HCT116 (cell line): ENCODE measurements around the gene KATNAL1. TPM values are rescaled to one million over a fixed set of nuclear protein-coding genes. Genes with fewer than 3 reads are reported as not detected.

Experiments
- ATAC-seq: fragments of 200-7000 bp; cut with Tn5 transposase; 2 replicates; pipeline ENCODE4 v1.9.1; 2020; ENCODE audit warnings: mild to moderate bottlenecking, moderate library complexity
- BruUV-seq: library from RNA; stranded (reverse); fragments of 400-500 nt; replicated peaks from 2 replicates; lab custom pipeline; 2021; lab: Mats Ljungman, UMichigan
- CTCF ChIA-PET: fragments of 300-600 bp; sonication (Branson Sonifier 250); formaldehyde crosslinking; loops from one replicate; lab custom pipeline; 2021; ENCODE audit warnings: antibody characterized with exemption; lab: Charles Lee
- POLR2A ChIA-PET: fragments of 300-600, 350-600 bp; sonication (Branson Sonifier 250); formaldehyde crosslinking; loops from one replicate; lab custom pipeline; 2021; ENCODE audit warnings: antibody characterized with exemption; lab: Charles Lee
- RAD21 ChIA-PET, 2 experiments: fragments of 300-600 bp; sonication (Branson Sonifier 250); formaldehyde crosslinking; loops; one replicate each; lab custom pipeline; 2023; ENCODE audit warnings: low total read pairs in 2 of 2; ENCODE audit not compliant: uncharacterized antibody in 2 of 2, unreplicated experiment in 2 of 2, low non-redundant PET in 1 of 2; lab: Charles Lee
- DNase-seq: peaks from one replicate; pipeline ENCODE4 v3.0.0-alpha.2; 2010; ENCODE audit warnings: low read depth, low spot score
- H2AFZ ChIP-seq: fragments of 200-600 bp; shearing (Covaris generic), sonication (generic); 2 replicates; pipeline ENCODE4 v1.6.1; 2017; ENCODE audit warnings: low read depth, mixed run types, mixed read lengths, antibody characterized with exemption, low read length; ENCODE audit not compliant: poor library complexity, severe bottlenecking
- H3K27ac ChIP-seq: 2 replicates; pipeline ENCODE4 v1.5.1; 2012; ENCODE audit warnings: low read depth, low read length
- H3K27me3 ChIP-seq: fragments of 200-600 bp; sonication (generic); 2 replicates; pipeline ENCODE4 v1.6.1; 2016; ENCODE audit warnings: mixed run types, low read length, mixed read lengths; ENCODE audit not compliant: insufficient read depth
- H3K36me3 ChIP-seq, 2 experiments: fragments of 200-500 bp in 1 of 2; fragments of 200-600 bp in 1 of 2; sonication (Bioruptor generic) in 1 of 2; sonication (generic) in 1 of 2; 2 replicates each; pipeline versions ENCODE4 v1.5.1 to v1.6.1; 2014 to 2016; ENCODE audit warnings: low read length in 2 of 2, inconsistent platforms in 1 of 2, mixed read lengths in 1 of 2, mixed run types in 1 of 2; ENCODE audit not compliant: insufficient read depth in 2 of 2, control insufficient read depth in 1 of 2
- H3K4me1 ChIP-seq, 2 experiments: fragments of 200-600 bp in 1 of 2; sonication (generic) in 1 of 2; 2 replicates each; pipeline versions ENCODE4 v1.5.1 to v1.6.1; 2012 to 2017; ENCODE audit warnings: low read length in 2 of 2, inconsistent platforms in 1 of 2, mild to moderate bottlenecking in 1 of 2, mixed read lengths in 1 of 2, mixed run types in 1 of 2, moderate library complexity in 1 of 2; ENCODE audit not compliant: insufficient read depth in 2 of 2, control insufficient read depth in 1 of 2
- H3K4me2 ChIP-seq: fragments of 200-600 bp; sonication (generic); 2 replicates; pipeline ENCODE4 v1.6.1; 2017; ENCODE audit warnings: mixed run types, low read length, mixed read lengths
- H3K4me3 ChIP-seq, 2 experiments: fragments of 200-600 bp in 1 of 2; sonication (generic) in 1 of 2; replicated peaks in 1 of 2; 2 replicates each; pipeline ENCODE4 v1.5.1; 2011 to 2016; ENCODE audit warnings: low read length in 2 of 2, control low read depth in 1 of 2, low read depth in 1 of 2, mild to moderate bottlenecking in 1 of 2, mixed read lengths in 1 of 2, mixed run types in 1 of 2
- H3K79me2 ChIP-seq: fragments of 200-600 bp; sonication (generic); 2 replicates; pipeline ENCODE4 v1.6.1; 2017; ENCODE audit warnings: mild to moderate bottlenecking, mixed run types, low read length, moderate library complexity, mixed read lengths; ENCODE audit not compliant: insufficient read depth
- H3K9ac ChIP-seq: fragments of 200-600 bp; sonication (generic); 2 replicates; pipeline ENCODE4 v1.6.1; 2016; ENCODE audit warnings: low read length, mixed read lengths
- H3K9me2 ChIP-seq: fragments of 200-600 bp; sonication (generic), shearing (Covaris generic); 2 replicates; pipeline ENCODE4 v1.6.1; 2017; ENCODE audit warnings: mixed run types, mild to moderate bottlenecking, moderate library complexity; ENCODE audit not compliant: insufficient read depth
- H3K9me3 ChIP-seq, 2 experiments: fragments of 200-500 bp in 1 of 2; fragments of 200-600 bp in 1 of 2; sonication (Bioruptor generic) in 1 of 2; sonication (generic) in 1 of 2; 2 replicates each; pipeline ENCODE4 v1.6.1; 2014 to 2017; ENCODE audit warnings: low read length in 2 of 2, mixed read lengths in 2 of 2, inconsistent platforms in 1 of 2, low read depth in 1 of 2, mild to moderate bottlenecking in 1 of 2, mixed run types in 1 of 2, moderate library complexity in 1 of 2; ENCODE audit not compliant: control insufficient read depth in 1 of 2, insufficient read depth in 1 of 2
- H4K20me1 ChIP-seq: fragments of 200-600 bp; sonication (generic), shearing (Covaris generic); 2 replicates; pipeline ENCODE4 v1.6.1; 2017; ENCODE audit warnings: mixed run types, mild to moderate bottlenecking, moderate library complexity; ENCODE audit not compliant: insufficient read depth
- CBX3 ChIP-seq: IDR thresholded peaks from 2 replicates; pipeline ENCODE4 v1.6.1; 2012; ENCODE audit warnings: low read depth
- CEBPB ChIP-seq: IDR thresholded peaks from 2 replicates; pipeline ENCODE4 v1.6.1; 2012; ENCODE audit warnings: low read depth
- EGR1 ChIP-seq: IDR thresholded peaks from 2 replicates; pipeline ENCODE4 v1.6.1; 2012; ENCODE audit warnings: low read depth
- EZH2phosphoT487 ChIP-seq: fragments of 200-600 bp; IDR thresholded peaks from 2 replicates; pipeline ENCODE4 v1.6.1; 2018; ENCODE audit warnings: antibody characterized with exemption, borderline replicate concordance
- FOSL1 ChIP-seq: IDR thresholded peaks from 2 replicates; pipeline ENCODE4 v1.6.1; 2012; ENCODE audit warnings: low read depth
- POLR2A ChIP-seq: IDR thresholded peaks from 2 replicates; pipeline ENCODE4 v1.7.0; 2011; ENCODE audit warnings: borderline replicate concordance; ENCODE audit not compliant: insufficient read depth, insufficient read length; ENCODE audit errors: extremely low read depth
- SP1 ChIP-seq: IDR thresholded peaks from 2 replicates; pipeline ENCODE4 v1.6.1; 2012; ENCODE audit warnings: low read depth
- TCF7L2 ChIP-seq: IDR thresholded peaks from 2 replicates; pipeline ENCODE4 v1.7.0; 2011; ENCODE audit warnings: borderline replicate concordance, inconsistent platforms; ENCODE audit not compliant: insufficient read depth, insufficient read length; ENCODE audit errors: extremely low read depth
- YY1 ChIP-seq: IDR thresholded peaks from 2 replicates; pipeline ENCODE4 v1.6.1; 2011; ENCODE audit warnings: low read length, low read depth, moderate library complexity, mild to moderate bottlenecking; ENCODE audit not compliant: insufficient replicate concordance; ENCODE audit errors: extremely low read depth
- ZFX ChIP-seq: fragments of 450-650 bp; IDR thresholded peaks from 2 replicates; pipeline ENCODE4 v1.6.1; 2017
- ZNF274 ChIP-seq: fragments of 200-500 bp; sonication (Bioruptor generic); IDR thresholded peaks from 2 replicates; pipeline ENCODE4 v1.6.1; 2014; ENCODE audit warnings: mild to moderate bottlenecking, low read depth, low read length, inconsistent platforms
- intact Hi-C: fragments of 100-400 bp; cut with micrococcal nuclease; formaldehyde crosslinking; loops from 2 replicates; pipeline ENCODE4 v1.10.0; 2022
- total RNA-seq: library from RNA; stranded (reverse); gene quantifications from one replicate; pipeline ENCODE4 v1.2.1, GENCODE V29; 2021; ENCODE audit not compliant: unreplicated experiment
- TF ChIP-seq, protein P1 (sequence below): IDR thresholded peaks from 2 replicates; pipeline ENCODE4 v1.6.1; 2012; ENCODE audit warnings: low read depth
- TF ChIP-seq, protein P2 (sequence below): IDR thresholded peaks from 2 replicates; pipeline ENCODE4 v1.6.1; 2012
- TF ChIP-seq, protein P3 (sequence below): IDR thresholded peaks from 2 replicates; pipeline ENCODE4 v1.6.1; 2011; ENCODE audit warnings: mild to moderate bottlenecking, low read length, moderate library complexity; ENCODE audit not compliant: insufficient replicate concordance; ENCODE audit errors: extremely low read depth
- TF ChIP-seq, protein P4 (sequence below): IDR thresholded peaks from 2 replicates; pipeline ENCODE4 v1.6.1; 2012

The KATNAL1 gene
- total RNA-seq, 1 experiment from 2014 or later: 17.3 TPM

DNA sequence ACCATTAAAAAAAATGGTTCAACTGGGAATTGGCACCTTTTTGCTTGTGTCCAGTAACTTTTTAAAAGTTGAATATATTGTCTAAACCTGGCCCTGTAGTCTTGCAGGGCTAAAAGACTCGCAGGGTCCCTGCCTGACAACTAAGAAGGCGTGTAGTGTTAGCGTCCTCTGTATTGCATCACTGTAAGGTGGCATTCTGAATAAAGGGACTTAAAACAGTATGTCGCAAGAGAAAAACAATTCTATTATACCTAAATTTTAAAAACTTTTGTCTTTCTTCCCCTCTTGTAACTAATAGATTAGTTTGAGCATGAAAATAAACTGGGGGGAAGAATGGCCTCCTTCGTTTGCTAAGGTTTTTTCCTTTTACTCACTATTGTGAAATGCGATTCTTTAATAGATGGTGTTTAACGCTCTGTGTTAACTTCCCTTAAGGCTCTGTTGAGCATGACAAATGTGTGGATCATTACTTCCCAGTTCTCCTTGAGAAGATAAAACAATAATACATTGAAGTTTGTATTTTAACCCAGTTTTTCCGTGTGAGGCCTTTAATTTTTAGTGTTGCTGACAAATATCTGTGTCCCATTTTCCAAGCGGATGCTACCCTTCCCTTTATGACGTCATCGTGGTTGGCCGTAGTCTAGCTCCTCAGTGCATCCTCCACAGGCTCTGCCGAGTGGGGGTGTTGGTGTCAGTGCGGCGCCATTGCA is 134.6 kb downstream of the KATNAL1 start (continued):
- TF ChIP-seq, protein P1, sequence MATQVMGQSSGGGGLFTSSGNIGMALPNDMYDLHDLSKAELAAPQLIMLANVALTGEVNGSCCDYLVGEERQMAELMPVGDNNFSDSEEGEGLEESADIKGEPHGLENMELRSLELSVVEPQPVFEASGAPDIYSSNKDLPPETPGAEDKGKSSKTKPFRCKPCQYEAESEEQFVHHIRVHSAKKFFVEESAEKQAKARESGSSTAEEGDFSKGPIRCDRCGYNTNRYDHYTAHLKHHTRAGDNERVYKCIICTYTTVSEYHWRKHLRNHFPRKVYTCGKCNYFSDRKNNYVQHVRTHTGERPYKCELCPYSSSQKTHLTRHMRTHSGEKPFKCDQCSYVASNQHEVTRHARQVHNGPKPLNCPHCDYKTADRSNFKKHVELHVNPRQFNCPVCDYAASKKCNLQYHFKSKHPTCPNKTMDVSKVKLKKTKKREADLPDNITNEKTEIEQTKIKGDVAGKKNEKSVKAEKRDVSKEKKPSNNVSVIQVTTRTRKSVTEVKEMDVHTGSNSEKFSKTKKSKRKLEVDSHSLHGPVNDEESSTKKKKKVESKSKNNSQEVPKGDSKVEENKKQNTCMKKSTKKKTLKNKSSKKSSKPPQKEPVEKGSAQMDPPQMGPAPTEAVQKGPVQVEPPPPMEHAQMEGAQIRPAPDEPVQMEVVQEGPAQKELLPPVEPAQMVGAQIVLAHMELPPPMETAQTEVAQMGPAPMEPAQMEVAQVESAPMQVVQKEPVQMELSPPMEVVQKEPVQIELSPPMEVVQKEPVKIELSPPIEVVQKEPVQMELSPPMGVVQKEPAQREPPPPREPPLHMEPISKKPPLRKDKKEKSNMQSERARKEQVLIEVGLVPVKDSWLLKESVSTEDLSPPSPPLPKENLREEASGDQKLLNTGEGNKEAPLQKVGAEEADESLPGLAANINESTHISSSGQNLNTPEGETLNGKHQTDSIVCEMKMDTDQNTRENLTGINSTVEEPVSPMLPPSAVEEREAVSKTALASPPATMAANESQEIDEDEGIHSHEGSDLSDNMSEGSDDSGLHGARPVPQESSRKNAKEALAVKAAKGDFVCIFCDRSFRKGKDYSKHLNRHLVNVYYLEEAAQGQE: no peak
- TF ChIP-seq POLR2A: no peak
- TF ChIP-seq CEBPB: no peak

DNA sequence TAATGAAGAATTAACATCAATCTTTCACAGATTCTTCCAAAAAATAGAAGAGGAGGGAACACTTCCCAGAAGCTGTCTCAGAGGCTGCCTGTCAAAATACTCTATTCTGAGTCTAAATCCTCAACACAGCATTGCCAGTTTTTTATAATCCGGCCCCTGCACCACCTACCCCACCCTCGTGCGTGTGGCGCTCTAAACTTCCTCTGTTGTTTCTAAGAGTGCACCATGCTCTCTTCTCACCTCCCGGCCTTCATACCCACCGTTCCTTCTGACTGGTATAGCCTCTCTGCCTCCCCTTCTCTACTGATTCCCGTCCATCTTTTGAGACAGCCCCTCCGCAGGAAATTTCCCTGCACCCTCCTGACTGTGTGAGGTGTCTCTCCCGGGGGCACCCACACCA is 136.8 kb downstream of the KATNAL1 start:
- no peak for DNase-seq
- TF ChIP-seq CEBPB (no peak), EZH2phosphoT487 (no peak), ZNF274 (no peak), SP1 (no peak), CBX3 (no peak), TCF7L2 (no peak), ZFX (no peak), FOSL1 (no peak), EGR1 (no peak), YY1 (no peak)
- TF ChIP-seq, protein P2, sequence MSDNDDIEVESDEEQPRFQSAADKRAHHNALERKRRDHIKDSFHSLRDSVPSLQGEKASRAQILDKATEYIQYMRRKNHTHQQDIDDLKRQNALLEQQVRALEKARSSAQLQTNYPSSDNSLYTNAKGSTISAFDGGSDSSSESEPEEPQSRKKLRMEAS: no peak
- TF ChIP-seq, protein P3, sequence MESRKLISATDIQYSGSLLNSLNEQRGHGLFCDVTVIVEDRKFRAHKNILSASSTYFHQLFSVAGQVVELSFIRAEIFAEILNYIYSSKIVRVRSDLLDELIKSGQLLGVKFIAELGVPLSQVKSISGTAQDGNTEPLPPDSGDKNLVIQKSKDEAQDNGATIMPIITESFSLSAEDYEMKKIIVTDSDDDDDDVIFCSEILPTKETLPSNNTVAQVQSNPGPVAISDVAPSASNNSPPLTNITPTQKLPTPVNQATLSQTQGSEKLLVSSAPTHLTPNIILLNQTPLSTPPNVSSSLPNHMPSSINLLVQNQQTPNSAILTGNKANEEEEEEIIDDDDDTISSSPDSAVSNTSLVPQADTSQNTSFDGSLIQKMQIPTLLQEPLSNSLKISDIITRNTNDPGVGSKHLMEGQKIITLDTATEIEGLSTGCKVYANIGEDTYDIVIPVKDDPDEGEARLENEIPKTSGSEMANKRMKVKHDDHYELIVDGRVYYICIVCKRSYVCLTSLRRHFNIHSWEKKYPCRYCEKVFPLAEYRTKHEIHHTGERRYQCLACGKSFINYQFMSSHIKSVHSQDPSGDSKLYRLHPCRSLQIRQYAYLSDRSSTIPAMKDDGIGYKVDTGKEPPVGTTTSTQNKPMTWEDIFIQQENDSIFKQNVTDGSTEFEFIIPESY: no peak
- TF ChIP-seq, protein P4, sequence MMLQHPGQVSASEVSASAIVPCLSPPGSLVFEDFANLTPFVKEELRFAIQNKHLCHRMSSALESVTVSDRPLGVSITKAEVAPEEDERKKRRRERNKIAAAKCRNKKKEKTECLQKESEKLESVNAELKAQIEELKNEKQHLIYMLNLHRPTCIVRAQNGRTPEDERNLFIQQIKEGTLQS: no peak
- TF ChIP-seq, protein P1: no peak

More for the DNA sequence above, 136.8 kb downstream of the KATNAL1 start:
- H3K9ac ChIP-seq: no peak overlapping the region
- H3K4me3 ChIP-seq: no peak overlapping the region
- no peaks in the 10 kb centered on the region for H3K79me2 ChIP-seq
- H3K4me1 ChIP-seq: no peaks in the 10 kb centered on the region
- no peaks in the 10 kb centered on the region for H3K27me3 ChIP-seq
- ATAC-seq: no peak
- no peaks in the 10 kb centered on the region for H4K20me1 ChIP-seq
- no peaks in the 10 kb centered on the region for H3K36me3 ChIP-seq
- ChIA-PET POLR2A (no interaction called here), CTCF (no interaction called here), RAD21 (no interaction called here)
- H3K9me3 ChIP-seq: no peaks in the 10 kb centered on the region
- no peak overlapping the region for H3K27ac ChIP-seq
- no peak overlapping the region for H2AFZ ChIP-seq
- no peak overlapping the region for H3K4me2 ChIP-seq
- intact Hi-C loops: no loop called here
- BruUV-seq: no TSS peak
- no peaks in the 10 kb centered on the region for H3K9me2 ChIP-seq
